Left hindlimb (tissue), 1 donor: ENCODE data around the gene DDX49.
"Not testable (repeated sequence)": the region's sequence is repeated elsewhere in the genome, so short reads cannot be mapped to it uniquely, and the experiment has no call there.

Source experiments
- DNase-seq: peaks from one replicate; pipeline ENCODE4 v3.0.0-alpha.2; 2018

DDX49 gene

GRCh38 chr19:18910801-18911436 is 8.6 kb upstream of the DDX49 start:
- no peak for DNase-seq

DNA sequence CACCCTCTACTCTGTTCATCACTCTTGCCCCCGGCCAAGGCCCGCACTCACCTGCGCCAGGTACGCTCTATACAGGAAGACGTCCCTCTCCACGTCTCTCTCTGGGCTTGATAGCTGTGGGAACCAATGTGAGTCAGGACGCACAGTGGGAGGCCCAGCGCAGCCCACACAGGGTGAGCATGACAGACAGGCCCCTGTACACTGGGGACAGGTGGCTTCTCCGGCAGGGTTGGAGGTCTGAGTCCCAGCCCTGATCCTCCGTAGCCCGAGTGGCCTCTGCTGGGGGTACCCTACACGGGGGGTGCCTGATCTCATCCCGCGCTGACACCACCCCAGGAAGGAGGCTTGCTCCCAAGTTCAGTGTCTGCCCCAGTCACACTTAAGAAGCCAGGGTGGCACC is 6.6 kb upstream of the DDX49 start:
- no peak for DNase-seq

DNA sequence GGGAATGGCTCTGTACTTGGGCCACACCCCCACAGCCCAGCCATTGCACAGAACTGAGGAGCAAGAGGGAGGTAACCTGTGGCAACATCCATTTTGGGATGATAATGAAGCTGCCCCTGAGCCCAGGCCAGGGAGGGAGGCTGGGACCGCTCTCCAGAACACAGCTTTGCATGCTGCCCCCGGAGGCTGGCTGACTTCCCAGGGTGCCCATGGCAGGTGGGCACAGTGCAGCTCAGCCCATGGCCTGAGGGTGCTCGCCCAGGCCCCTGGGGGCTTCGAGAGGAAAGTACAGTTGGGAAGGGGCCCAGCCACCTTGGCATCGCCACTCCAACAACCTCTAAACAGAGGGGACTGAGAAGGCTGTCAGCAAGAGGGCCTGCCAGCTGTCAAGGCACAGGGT is 6.0 kb upstream of the DDX49 start:
- no peak for DNase-seq

- no peak for DNase-seq
Observed at GRCh38 chr19:18915639-18916038, 3.9 kb upstream of the DDX49 start.

GRCh38 chr19:18917593-18917992 is 1.9 kb upstream of the DDX49 start:
- DNase-seq: not testable (repeated sequence)

DNA sequence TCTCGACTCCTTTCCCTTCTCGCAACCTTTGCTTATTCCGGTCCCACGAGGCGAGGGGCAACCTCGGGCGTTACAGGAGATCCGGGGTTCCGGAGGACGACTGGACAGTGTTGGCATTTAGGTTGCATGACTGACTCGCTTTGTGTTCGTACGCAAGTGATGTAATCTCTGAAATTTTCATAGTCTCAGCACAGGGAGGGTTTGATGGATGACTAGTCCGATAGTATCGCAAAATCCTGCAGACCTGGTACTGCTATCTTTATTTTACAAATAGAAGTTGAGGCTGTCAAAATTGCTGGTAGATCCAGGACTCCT is 342 bp downstream of the DDX49 start:
- DNase-seq: no peak

DNA sequence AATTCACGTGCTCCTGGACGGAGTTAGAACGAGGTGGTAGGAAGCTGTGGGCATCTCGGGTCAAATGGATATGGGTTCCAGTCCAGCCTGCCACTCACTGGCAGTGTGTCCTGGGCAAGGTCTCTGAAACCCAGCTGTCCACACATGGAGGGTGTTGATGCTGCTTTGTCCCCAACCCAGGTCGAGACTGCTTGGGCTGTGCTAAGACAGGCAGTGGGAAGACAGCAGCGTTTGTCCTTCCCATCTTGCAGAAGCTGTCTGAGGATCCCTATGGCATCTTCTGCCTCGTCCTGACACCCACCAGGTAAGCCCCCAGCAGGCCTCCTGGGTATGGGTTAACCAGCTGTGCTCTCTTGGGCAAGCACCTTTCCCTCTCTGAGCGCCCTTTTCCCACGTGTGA is 885 bp downstream of the DDX49 start:
- DNase-seq: no peak

DNA sequence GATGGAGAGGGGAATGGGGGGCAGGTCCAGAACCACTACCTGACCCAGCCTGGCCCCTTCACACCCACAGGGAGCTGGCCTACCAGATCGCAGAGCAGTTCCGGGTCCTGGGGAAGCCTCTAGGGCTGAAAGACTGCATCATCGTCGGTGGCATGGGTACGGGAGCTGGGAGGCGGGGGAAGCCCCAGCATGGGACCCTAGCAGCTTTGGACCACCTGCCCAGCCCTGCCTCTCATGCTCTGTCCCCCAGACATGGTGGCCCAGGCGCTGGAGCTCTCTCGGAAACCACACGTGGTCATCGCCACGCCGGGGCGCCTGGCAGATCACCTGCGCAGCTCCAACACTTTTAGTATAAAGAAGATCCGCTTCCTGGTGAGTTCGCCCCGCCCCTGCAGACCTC is 2.1 kb downstream of the DDX49 start:
- DNase-seq: peak; percentile 25

- peak; percentile 33 for DNase-seq
Observed at GRCh38 chr19:18922228-18922985, 2.9 kb downstream of the DDX49 start.

GRCh38 chr19:18924684-18925213 is 5.2 kb downstream of the DDX49 start:
- no peak for DNase-seq

GRCh38 chr19:18928018-18928805 is 8.7 kb downstream of the DDX49 start:
- DNase-seq: no peak

DNA sequence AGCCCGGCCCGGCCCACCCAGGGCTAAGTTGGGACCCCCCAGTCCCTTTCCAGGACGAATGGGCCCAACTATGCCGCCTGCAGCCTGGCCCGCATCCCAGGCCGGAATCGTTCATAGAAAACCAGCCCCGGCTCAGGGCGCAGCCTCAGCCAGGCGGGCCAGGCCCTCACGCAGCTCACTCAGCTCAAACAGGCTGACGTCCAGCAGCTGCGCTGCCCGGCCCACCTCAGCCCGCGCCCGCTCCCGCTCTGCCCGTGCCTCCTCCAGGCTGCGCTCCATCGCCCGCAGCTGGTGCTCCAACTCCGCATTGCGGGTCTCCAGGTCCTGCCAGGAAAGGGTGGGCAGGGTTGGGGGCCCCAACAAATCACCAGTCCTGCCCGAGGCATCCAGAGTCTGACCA is 9.8 kb downstream of the DDX49 start:
- DNase-seq: no peak

DNA sequence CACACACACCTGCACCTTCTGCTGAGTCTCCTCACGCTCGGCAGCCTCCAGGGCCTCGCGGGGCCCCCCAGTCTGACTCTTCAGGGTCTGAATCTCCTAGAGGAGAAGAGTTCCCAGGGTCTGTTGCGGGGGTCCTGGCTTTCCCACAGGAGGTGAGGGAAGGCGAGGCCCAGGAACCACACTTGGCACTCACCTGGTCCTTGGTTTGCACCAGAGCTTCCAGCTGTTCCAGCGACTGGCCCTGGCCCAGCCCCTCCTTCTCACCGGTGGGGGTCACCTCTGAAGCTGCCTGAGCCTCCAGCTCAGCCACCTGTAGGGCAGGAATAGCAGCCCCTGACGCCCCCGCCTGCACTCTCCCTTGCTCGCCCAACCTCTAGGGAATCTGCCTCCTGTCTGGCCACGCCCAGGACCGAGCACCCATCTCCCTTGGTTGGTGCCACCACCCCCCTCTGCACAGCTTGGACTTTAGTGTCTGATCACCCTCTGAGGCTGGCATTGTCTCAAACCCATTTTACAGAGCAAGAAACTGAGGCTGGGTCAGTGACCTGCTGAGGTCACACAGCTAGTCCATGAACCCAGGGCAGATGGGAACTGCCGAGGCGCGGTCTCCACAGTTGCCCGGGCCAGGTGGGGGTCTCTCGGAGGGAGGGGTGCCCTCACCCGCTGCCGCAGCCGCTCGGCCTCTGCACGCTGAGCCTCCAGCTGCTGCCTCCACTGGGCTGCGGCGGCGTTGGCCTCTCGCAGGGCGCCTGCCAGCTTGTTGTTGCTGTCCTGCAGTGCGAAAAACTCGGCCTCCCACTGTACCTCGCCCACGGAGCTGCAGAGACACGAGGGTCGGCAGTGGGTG is 12.0 kb downstream of the DDX49 start:
- no peak for DNase-seq

DNA sequence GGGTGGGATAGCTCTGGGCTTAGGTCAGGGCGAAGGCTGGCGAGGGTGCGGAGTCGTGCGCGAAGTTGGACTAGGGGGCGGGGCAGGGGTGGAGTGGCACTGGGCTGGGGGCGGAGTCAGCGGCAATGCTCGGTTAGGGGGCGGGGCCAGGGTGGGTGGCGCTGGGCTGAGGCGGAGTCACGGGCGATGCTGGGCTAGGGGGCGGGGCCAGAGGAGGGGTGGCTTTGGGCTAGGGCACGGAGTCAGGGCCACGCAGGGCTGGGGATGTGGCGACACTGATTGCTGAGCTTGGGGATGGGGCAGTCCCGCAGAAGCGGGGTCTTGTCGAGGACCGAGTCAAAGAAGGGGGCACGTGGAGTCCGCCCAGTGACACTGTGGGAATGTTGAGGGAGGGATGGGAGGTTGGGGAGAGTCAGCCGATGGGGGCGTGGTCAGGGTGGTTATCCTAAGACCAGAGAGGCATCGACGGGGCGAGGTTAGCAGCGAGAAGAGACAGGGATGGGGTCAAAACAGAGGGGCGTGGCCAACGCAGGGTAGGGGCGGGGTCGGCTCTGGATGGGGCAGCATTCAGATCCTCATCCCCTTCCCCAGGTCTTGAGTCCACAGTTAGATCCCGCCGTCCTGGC is 12.8 kb downstream of the DDX49 start:
- peak; percentile 73 for DNase-seq

DNA sequence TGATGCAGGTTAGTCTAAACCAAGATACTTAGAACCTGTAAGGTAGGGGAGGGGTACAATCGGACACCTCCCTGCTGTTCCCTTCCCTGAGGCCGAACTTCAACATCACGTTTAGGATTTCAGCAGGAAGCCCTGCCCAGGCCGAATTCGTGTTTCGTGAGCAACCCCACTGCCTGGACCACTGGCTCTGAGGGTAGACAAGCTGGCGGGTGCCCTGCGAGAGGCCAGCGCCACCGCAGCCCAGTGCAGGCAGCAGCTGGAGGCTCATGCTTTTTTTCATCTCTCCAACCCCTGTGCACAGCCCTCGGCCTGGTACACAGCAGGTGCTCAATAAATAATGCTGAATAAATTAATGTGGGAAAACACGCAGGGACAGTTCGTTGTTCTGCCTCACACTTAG is 13.8 kb downstream of the DDX49 start:
- DNase-seq: no peak

- no peak for DNase-seq
Observed at GRCh38 chr19:18939163-18939562, 19.6 kb downstream of the DDX49 start.

DNA sequence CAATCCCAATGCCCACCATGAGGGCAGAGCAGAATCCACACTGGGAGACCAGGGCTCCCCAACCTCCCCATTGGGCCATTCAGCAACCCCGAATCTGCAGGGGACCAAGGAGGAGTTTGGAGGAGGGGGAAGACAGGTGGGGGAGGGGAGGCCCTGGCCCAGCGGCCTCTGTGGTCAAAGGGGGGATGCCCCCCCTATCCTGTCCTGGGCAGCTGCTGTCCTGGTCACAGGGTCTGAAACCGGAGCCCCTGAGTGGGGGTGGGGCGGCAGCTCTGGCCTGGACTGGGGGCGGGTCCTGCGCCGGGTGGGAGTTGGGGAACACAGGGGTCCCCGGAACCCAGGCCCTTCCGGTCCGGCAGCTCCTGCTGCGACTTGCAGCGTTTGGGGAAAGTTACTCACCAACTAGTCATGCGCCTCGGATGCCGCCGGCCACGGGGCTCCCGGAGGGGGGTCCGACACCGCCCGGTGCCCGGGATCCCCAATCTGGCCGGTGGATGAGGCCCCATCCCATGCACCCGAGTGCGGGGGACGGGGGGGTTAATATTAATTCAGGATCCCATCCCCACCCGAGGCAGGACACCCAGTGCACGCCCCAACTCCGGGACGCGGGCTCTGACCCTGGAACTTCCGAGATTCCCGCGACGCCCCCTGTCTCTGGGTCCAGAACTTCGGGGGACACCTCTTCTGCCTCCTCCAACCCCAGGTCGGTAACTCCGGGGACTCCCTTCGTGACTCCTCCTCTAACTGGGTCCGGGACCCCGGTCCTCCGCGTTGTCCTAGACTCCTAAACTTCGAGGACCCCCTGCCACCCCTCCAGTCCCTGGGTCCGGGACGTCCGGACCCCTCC is 20.6 kb downstream of the DDX49 start:
- DNase-seq: peak; percentile 70

GRCh38 chr19:18940769-18941627 is 21.5 kb downstream of the DDX49 start, which contains the start of gene HOMER3:
TSS of gene HOMER3 (minus strand) at chr19:18941217. CDS start at chr19:18938982, 2,235 bp downstream.
- DNase-seq: peak; percentile 86

- no peak for DNase-seq
Observed at GRCh38 chr19:18941628-18942354, 22.3 kb downstream of the DDX49 start.

DNA sequence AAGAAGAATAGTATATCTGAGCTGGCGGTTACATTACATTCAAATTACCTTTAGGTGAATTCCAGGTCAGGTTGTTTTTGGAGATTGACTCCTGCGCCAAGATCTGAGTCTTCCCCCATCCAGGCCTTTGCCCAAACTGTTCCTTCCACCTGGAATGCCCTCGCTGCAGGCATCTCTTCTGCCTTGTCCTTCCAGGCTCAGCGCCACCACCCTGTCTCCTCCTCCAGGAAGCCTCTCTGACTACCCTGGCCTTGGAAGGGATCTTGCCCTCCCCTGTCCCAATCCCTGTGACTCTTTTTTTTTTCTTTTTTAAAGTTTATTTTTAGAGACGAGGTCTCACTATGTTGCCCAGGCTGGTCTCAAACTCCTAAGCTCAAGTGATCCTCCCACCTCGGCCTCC is 23.2 kb downstream of the DDX49 start:
- DNase-seq: no peak
